COLO668 (cell line): ENCODE results near the gene LGALS9.
"Not testable (repeated sequence)": the region's sequence is repeated elsewhere in the genome, so short reads cannot be mapped to it uniquely, and the experiment has no call there.

Source experiments
- DNase-seq: peaks from one replicate; lab custom pipeline; 2025; ENCODE audit not compliant: unreplicated experiment; lab: John Stamatoyannopoulos, UW

The LGALS9 gene

GRCh38 chr17:27671591-27671910 lies 40.6 kb downstream of the LGALS9 start:
- no peak for DNase-seq

GRCh38 chr17:27671977-27672480 lies 41.0 kb downstream of the LGALS9 start:
- DNase-seq, result not testable (repeated sequence)

GRCh38 chr17:27674335-27674734 lies 43.3 kb downstream of the LGALS9 start:
- DNase-seq, result no peak

GRCh38 chr17:27677191-27677590 lies 46.2 kb downstream of the LGALS9 start:
- no peak for DNase-seq

GRCh38 chr17:27686322-27686721 lies 55.3 kb downstream of the LGALS9 start:
- not testable (repeated sequence) for DNase-seq

GRCh38 chr17:27690882-27691281 lies 59.9 kb downstream of the LGALS9 start:
- DNase-seq, result no peak

GRCh38 chr17:27695254-27695814 lies 64.3 kb downstream of the LGALS9 start:
- not testable (repeated sequence) for DNase-seq
